ENCODE measurements around the gene GRP.

Gene GRP

GRCh38 chr18:59268721-59269562, 49.0 kb downstream of the GRP start:
- no peak overlapping the region for H3K27ac ChIP-seq

GRCh38 chr18:59269563-59270119, 49.7 kb downstream of the GRP start:
- TF ChIP-seq CTCF (conservative IDR thresholded peaks at IDR 0.05): no peak

More at GRCh38 chr18:59268721-59269562, 49.0 kb downstream of the GRP start:
- TF ChIP-seq CTCF (conservative IDR thresholded peaks at IDR 0.05): peak; percentile 77

GRCh38 chr18:59270689-59271257, 50.8 kb downstream of the GRP start:
- TF ChIP-seq CTCF (conservative IDR thresholded peaks at IDR 0.05): no peak
- H3K27ac ChIP-seq: no peak overlapping the region

More at GRCh38 chr18:59269563-59270119, 49.7 kb downstream of the GRP start:
- no peak overlapping the region for H3K27ac ChIP-seq

- TF ChIP-seq CTCF (conservative IDR thresholded peaks at IDR 0.05): no peak
- H3K27ac ChIP-seq: no peak overlapping the region
Observed at GRCh38 chr18:59271606-59272220, 51.8 kb downstream of the GRP start.

- no peak for TF ChIP-seq CTCF (conservative IDR thresholded peaks at IDR 0.05)
- H3K27ac ChIP-seq: no peak overlapping the region
Observed at GRCh38 chr18:59272221-59272888, 52.4 kb downstream of the GRP start.

DNA sequence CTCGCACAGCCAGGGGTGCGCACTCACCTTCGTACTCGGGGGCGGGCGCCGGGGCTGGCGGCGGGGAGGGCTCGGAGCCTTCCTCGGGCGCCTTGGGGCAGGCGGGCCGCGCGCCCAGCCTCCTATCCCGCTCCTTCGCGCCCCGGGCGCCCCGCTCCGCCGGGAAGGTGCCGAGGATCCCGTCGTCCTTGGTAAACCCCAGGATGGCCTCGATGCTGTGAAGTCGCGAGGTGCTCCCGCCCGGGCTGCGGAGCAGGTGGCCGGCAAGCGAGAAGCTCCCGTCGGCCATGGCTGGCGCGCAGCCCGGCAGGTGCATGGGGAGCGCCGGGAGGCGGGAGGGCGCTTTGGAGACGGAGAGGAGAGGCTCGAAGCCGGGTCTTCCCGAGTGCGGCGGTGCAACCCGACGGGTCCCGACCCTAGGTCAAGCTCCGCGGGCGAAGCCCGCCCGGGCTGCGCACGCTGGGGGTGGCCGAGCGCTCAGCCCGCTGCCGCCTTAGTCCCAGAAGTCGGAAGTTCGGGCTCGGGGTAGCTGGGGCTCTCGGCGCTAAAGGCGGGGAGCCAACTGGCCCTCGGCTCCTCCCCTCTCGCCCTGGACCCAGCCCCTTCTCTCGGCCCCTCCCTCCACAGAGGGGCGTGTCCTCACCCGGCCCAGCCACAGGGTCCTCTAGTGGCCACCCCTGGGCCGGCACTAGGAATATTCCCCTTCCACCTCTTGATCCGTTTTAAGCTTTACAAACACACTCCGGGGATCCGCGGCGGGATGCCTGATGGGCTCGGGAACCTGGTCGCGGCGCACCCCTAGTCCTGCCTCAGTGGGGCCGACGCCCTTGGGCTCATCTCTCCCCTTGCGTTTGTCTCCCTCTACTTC, 53.2 kb downstream of the GRP start, which contains the start of gene RAX:
TSS of gene RAX (minus strand) at position 564 of the 868 bp plus-strand sequence. CDS start at position 316, 248 bp downstream.
- no peak within 1 kb of the TSS for H3K27ac ChIP-seq
- TF ChIP-seq CTCF (conservative IDR thresholded peaks at IDR 0.05): no peak

Measured in VCaP (cell line).